Breast epithelium (tissue), 4 donors: ENCODE data around the gene WDR73. TPM values are rescaled to one million over a fixed set of nuclear protein-coding genes. Genes with fewer than 3 reads are reported as not detected.
"Not testable (repeated sequence)": the region's sequence is repeated elsewhere in the genome, so short reads cannot be mapped to it uniquely, and the experiment has no call there.

ENCODE experiments used
- DNase-seq, 2 donors: peaks; one replicate each; pipeline ENCODE4 v3.0.0-alpha.2; 2019; ENCODE audit warnings: low spot score in 2 of 2
- H3K27ac ChIP-seq, 2 donors: fragments of 200-600 bp; sonication (generic) in 1 of 2; one replicate each; pipeline ENCODE4 v1.5.1; 2016 to 2019; ENCODE audit warnings: mild to moderate bottlenecking in 1 of 2
- H3K27me3 ChIP-seq, 2 donors: fragments of 200-600 bp; sonication (generic) in 1 of 2; one replicate each; pipeline versions ENCODE4 v1.5.1 to v1.6.0; 2017 to 2019; ENCODE audit warnings: control low read depth in 1 of 2, mild to moderate bottlenecking in 1 of 2
- H3K36me3 ChIP-seq: fragments of 200-600 bp; one replicate; pipeline ENCODE4 v1.5.1; 2019
- H3K4me1 ChIP-seq, 2 donors: fragments of 200-600 bp; sonication (generic); one replicate each; pipeline ENCODE4 v1.5.1; 2016 to 2019; ENCODE audit warnings: control low read depth in 1 of 2
- H3K4me3 ChIP-seq, 3 donors: fragments of 200-600 bp; sonication (generic); 1 replicate in 2 of 3; 2 replicates in 1 of 3; pipeline ENCODE4 v1.5.1; 2016 to 2019; ENCODE audit warnings: mild to moderate bottlenecking in 3 of 3, moderate library complexity in 2 of 3
- H3K9me3 ChIP-seq, 2 donors: fragments of 200-600 bp; sonication (generic) in 1 of 2; one replicate each; pipeline ENCODE4 v1.5.1; 2016 to 2019; ENCODE audit warnings: control low read depth in 1 of 2
- POLR2A ChIP-seq: fragments of 450-650 bp; IDR thresholded peaks from one replicate; pipeline ENCODE4 v1.6.1; 2016; ENCODE audit warnings: antibody characterized with exemption, mild to moderate bottlenecking, moderate library complexity
- POLR2AphosphoS5 ChIP-seq, 3 donors: sonication (generic); formaldehyde crosslinking; IDR thresholded peaks; one replicate each; pipeline ENCODE4 v1.6.1; 2017; ENCODE audit warnings: antibody characterized with exemption in 3 of 3
- intact Hi-C: fragments of 100-400 bp; cut with DNase I; formaldehyde crosslinking; loops from one replicate; pipeline ENCODE4 v1.15.1; 2023; ENCODE audit warnings: low total_unique reads
- total RNA-seq, 3 donors: library from RNA; depleted of rRNA; stranded (reverse); fragments of >200 nt; gene quantifications; one replicate each; pipeline ENCODE4 v1.1.0, GENCODE V29; 2016
- TF ChIP-seq, protein P1 (sequence below), 3 donors: fragments of 450-650 bp; IDR thresholded peaks; one replicate each; pipeline ENCODE4 v1.5.1; 2016 to 2017; ENCODE audit warnings: antibody characterized with exemption in 3 of 3, mild to moderate bottlenecking in 3 of 3, moderate library complexity in 3 of 3

Gene WDR73
- total RNA-seq, 3 donors from 2014 or later = 13.8 to 35.0 (median 30.8) TPM

DNA sequence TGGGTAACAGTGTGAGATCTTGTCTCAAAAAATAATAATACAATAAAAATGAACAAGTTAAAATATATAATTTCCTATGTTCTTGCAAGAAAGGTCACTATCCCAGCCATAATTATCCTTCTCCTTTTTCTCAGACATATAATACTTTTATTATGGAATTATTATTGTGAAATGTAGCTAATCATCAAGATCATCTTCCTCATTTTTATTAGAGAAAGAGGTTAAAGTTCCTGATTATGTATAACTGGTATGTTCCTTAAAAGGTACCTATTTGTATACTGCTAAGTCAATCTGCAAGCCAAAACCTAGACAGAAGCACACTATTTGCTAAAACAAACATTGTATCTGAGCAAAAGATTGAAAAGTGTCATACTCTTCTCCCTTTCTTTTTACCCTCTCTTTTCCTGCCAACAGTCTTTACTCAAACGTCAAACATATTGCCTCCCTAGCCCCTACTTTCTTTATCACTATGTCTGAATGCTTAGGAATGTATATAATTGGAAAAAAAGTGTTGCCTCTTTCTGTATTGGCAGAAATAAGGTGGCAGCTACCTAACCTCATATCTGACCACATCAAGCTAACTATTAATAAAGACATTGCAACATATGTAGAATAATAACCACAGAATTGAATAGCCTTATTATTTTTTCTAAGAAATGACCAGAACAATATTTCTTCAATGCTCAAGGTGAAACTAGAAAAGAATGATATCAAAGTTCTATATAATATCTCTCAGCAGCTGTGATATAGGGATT is 43.3 kb upstream of the WDR73 start:
- no peak for DNase-seq
- Histone ChIP-seq H3K4me1 (peaks cover 0 to 5% of the 10 kb centered on the region in 2 donors), H3K9me3 (no peaks in the 10 kb centered on the region), H3K4me3 (no peak overlapping the region), H3K27me3 (no peaks in the 10 kb centered on the region), H3K36me3 (no peaks in the 10 kb centered on the region), H3K27ac (no peak overlapping the region)
- TF ChIP-seq POLR2AphosphoS5 (IDR thresholded peaks at IDR 0.05) (no peak), POLR2A (no peak)
- TF ChIP-seq, protein P1, sequence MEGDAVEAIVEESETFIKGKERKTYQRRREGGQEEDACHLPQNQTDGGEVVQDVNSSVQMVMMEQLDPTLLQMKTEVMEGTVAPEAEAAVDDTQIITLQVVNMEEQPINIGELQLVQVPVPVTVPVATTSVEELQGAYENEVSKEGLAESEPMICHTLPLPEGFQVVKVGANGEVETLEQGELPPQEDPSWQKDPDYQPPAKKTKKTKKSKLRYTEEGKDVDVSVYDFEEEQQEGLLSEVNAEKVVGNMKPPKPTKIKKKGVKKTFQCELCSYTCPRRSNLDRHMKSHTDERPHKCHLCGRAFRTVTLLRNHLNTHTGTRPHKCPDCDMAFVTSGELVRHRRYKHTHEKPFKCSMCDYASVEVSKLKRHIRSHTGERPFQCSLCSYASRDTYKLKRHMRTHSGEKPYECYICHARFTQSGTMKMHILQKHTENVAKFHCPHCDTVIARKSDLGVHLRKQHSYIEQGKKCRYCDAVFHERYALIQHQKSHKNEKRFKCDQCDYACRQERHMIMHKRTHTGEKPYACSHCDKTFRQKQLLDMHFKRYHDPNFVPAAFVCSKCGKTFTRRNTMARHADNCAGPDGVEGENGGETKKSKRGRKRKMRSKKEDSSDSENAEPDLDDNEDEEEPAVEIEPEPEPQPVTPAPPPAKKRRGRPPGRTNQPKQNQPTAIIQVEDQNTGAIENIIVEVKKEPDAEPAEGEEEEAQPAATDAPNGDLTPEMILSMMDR (IDR thresholded peaks at IDR 0.05) = no peak
- intact Hi-C loops = no loop called here

DNA sequence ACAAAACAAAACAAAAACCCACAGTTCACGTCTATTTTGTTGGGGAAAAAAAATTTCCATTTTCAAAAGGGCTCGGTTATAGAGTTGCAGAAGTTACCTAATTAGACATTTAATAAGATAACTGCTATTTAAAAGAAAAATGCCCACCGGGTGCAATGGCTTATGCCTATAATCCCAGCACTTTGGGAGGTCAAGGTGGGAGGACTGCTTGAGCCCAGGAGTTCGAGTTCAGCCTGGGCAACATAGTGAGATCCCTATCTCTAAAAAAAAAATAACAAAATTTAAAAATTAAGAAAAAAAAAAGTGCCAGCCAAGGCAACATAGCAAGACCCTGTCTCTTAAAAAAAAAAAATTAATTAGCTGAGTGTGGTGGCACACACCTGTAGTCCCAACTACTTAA is 42.7 kb upstream of the WDR73 start:
- TF ChIP-seq POLR2A (no peak), POLR2AphosphoS5 (IDR thresholded peaks at IDR 0.05) (no peak)
- TF ChIP-seq, protein P1 (IDR thresholded peaks at IDR 0.05) = no peak
- H3K9me3 ChIP-seq = no peaks in the 10 kb centered on the region
- H3K27ac ChIP-seq = no peak overlapping the region
- H3K36me3 ChIP-seq = no peaks in the 10 kb centered on the region
- intact Hi-C loops = no loop called here
- peaks cover 0 to 5% of the 10 kb centered on the region in 2 donors for H3K4me1 ChIP-seq
- H3K4me3 ChIP-seq = no peak overlapping the region
- H3K27me3 ChIP-seq = no peaks in the 10 kb centered on the region
- no peak for DNase-seq

DNA sequence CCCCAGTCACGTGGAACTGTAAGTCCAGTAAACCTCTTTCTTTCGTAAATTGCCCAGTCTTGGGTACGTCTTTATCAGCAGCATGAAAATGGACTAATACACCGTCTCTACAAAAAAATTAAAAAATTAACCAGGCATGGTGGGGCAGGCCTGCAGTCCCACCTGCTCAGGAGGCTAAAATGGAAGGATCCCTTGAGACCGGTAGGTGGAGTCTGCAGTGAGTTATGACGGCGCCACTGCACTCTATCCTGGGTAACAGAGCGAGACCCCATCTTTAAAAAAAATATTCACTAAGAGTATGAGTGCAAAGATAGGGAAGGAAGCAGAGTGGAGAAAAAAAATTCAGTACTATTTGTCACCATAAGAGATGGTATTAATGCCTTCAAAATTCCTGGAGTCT is 36.3 kb upstream of the WDR73 start:
- Histone ChIP-seq H3K4me3 (no peak overlapping the region), H3K36me3 (no peaks in the 10 kb centered on the region), H3K9me3 (no peaks in the 10 kb centered on the region), H3K27me3 (no peaks in the 10 kb centered on the region), H3K27ac (no peak overlapping the region), H3K4me1 (no peaks in the 10 kb centered on the region)
- intact Hi-C loops = no loop called here
- no peak for DNase-seq
- TF ChIP-seq POLR2A (no peak), POLR2AphosphoS5 (IDR thresholded peaks at IDR 0.05) (no peak)
- TF ChIP-seq, protein P1 (IDR thresholded peaks at IDR 0.05) = no peak

DNA sequence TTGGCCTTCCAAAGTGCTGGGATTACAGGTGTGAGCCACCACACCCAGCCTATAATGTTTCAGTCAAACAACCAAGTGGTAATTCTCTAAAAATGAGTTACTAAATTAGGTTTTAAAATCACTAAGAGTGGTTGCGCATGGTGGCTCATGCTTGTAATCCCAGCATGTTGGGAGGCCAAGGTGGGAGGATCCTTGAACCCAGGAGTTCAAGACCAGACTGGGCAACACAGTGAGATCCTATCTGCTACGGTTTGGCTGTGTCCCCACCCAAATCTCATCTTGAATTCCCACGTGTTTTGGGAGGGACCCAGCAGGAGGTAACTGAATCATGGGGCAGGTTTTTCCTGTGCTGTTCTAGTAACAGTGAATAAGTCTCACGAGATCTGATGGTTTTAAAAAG is 35.8 kb upstream of the WDR73 start:
- H3K36me3 ChIP-seq = no peaks in the 10 kb centered on the region
- intact Hi-C loops = no loop called here
- no peak for DNase-seq
- no peaks in the 10 kb centered on the region for H3K27me3 ChIP-seq
- H3K27ac ChIP-seq = no peak overlapping the region
- TF ChIP-seq POLR2AphosphoS5 (IDR thresholded peaks at IDR 0.05) = no peak
- no peak for TF ChIP-seq POLR2A
- TF ChIP-seq, protein P1 (IDR thresholded peaks at IDR 0.05) = no peak
- H3K9me3 ChIP-seq = no peaks in the 10 kb centered on the region
- no peak overlapping the region for H3K4me3 ChIP-seq
- no peaks in the 10 kb centered on the region for H3K4me1 ChIP-seq

DNA sequence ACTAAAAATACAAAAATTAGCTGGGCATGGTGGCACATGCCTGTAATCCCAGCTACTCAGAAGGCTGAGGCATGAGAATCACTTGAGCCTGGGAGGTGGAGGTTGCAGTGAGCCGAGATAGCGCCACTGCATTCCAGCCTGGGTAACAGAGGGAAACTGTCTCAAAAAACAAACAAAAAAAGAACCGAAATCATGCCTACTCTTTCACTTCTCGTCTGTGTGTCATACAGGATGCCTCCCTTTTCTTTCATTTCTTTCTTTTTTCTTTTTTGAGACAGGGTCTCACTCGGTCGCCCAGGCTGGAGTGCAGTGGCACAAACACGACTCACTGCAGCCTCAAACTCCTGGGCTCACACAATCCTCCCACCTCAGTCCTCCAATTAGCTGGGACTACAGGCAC is 32.4 kb upstream of the WDR73 start:
- DNase-seq, H3K4me1 ChIP-seq, H3K27me3 ChIP-seq, intact Hi-C loops, H3K4me3 ChIP-seq, H3K9me3 ChIP-seq, H3K27ac ChIP-seq, H3K36me3 ChIP-seq: not testable (repeated sequence)
